AG09319 (cell line): ENCODE measurements around the gene WDR73.

Source experiments
- DNase-seq: peaks from one replicate; pipeline ENCODE4 v3.0.0-alpha.2; 2010; ENCODE audit warnings: low read depth; ENCODE audit errors: extremely low read depth
- TF ChIP-seq, protein P1 (sequence below): IDR thresholded peaks from 2 replicates; pipeline ENCODE4 v1.5.1; 2011; ENCODE audit warnings: low read depth, mild to moderate bottlenecking, inconsistent platforms, low read length, moderate library complexity

The WDR73 gene

GRCh38 chr15:84653910-84654688, at the start of gene WDR73:
WDR73 (minus strand) TSS chr15:84654283; CDS start chr15:84654274, 9 bp downstream.
- TF ChIP-seq, protein P1, sequence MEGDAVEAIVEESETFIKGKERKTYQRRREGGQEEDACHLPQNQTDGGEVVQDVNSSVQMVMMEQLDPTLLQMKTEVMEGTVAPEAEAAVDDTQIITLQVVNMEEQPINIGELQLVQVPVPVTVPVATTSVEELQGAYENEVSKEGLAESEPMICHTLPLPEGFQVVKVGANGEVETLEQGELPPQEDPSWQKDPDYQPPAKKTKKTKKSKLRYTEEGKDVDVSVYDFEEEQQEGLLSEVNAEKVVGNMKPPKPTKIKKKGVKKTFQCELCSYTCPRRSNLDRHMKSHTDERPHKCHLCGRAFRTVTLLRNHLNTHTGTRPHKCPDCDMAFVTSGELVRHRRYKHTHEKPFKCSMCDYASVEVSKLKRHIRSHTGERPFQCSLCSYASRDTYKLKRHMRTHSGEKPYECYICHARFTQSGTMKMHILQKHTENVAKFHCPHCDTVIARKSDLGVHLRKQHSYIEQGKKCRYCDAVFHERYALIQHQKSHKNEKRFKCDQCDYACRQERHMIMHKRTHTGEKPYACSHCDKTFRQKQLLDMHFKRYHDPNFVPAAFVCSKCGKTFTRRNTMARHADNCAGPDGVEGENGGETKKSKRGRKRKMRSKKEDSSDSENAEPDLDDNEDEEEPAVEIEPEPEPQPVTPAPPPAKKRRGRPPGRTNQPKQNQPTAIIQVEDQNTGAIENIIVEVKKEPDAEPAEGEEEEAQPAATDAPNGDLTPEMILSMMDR = no peak
- peak; percentile 81 for DNase-seq

DNA sequence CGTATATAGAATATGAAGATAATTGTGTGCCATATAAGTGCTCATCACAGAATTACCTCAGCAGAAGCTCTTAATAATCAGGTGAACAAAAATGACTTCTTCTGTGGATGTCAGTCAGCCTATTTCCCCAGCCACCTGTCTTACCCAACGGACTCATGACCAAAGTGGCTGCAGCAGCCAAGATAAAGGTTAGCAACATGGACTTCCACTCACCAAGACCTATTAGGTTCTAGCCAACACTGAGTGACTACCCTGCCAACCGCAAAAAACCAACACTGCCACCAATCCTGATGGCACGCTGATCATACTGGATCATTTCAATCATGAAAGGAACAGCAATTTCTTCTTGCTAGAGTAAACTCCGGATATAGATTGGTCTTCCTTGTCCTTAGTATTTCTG, 49.7 kb upstream of the WDR73 start:
- DNase-seq = no peak
- TF ChIP-seq, protein P1 = no peak

DNA sequence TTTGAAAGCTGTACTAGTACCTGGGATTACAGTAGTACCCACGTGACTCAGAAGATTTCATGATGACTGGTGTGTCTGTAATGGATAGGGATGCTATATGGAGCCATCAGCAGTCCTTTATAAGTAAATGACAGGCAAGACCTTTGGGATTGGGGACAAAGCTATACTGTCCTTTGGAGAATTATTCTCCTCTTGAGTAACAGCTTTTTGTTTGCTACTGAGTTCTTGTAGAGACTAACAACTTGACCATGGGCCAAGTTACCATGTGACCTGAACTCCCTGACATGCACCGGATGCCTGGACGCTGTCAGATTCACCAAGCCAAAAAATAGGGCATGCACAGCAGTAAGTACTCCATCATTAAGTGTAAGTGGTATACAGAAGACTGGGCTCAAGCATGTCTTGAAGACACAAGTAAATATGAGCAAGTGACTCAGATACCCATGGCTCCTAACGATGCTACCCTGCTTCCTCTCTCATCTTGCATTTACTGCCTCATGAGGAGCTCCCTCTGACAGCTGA, 48.9 kb upstream of the WDR73 start:
- DNase-seq = no peak
- TF ChIP-seq, protein P1 = no peak

- no peak for DNase-seq
- TF ChIP-seq, protein P1 = no peak
Observed at GRCh38 chr15:84699538-84700191, 45.6 kb upstream of the WDR73 start.

DNA sequence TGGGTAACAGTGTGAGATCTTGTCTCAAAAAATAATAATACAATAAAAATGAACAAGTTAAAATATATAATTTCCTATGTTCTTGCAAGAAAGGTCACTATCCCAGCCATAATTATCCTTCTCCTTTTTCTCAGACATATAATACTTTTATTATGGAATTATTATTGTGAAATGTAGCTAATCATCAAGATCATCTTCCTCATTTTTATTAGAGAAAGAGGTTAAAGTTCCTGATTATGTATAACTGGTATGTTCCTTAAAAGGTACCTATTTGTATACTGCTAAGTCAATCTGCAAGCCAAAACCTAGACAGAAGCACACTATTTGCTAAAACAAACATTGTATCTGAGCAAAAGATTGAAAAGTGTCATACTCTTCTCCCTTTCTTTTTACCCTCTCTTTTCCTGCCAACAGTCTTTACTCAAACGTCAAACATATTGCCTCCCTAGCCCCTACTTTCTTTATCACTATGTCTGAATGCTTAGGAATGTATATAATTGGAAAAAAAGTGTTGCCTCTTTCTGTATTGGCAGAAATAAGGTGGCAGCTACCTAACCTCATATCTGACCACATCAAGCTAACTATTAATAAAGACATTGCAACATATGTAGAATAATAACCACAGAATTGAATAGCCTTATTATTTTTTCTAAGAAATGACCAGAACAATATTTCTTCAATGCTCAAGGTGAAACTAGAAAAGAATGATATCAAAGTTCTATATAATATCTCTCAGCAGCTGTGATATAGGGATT, 43.3 kb upstream of the WDR73 start:
- TF ChIP-seq, protein P1 = no peak
- DNase-seq = no peak

- TF ChIP-seq, protein P1 = no peak
- no peak for DNase-seq
Observed at GRCh38 chr15:84696757-84697156, 42.7 kb upstream of the WDR73 start.
